HL-60/S4 treated with phorbol 12-myristate 13-acetate at 8.2 ng/mL for 4 days and 3 days (cell line): ENCODE results near the gene GPR84.

Experiments
- in situ Hi-C: fragments of 300-500 bp; cut with MboI; formaldehyde crosslinking; loops from 2 replicates; pipeline ENCODE4 v1.15.0; 2022; ENCODE audit warnings: low sequenced_read_pairs

The GPR84 gene

DNA sequence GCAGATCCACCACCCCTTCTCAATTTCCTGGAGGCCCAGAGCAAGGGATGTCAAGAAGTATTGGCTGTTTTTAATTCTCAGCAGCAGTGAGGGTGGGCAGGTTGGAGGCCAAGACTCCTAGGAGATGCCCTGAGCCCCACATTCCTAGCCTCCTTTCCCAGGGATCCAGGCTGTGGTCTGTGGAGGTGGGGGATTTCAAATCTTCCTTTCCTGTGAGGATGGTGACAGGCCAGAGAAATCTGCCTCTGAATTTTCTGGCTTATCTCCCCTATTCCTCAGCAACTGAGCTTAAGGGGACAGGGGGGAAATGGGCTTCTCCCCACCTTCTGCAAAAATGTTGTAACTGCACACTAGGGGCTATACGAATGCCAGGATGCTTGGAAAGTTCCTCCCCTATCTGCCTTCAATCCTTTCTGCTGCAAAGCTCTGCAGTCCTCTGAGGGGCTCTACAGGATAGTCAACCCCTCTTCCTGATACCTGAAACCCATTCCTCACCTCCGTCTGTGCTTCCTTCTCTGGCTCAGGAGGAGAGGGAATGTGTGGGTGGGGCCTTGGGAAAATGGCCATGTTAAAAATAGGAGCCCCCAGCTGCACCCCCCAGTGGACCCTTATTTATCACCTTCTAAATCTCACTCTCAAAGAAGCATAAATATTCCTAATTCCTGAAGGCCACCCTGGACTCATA is 6.6 kb downstream of the GPR84 start:
- in situ Hi-C loops = loop anchor here (25.0 kb wide), 1 partner anchor 370 kb away; the partner anchor contains the start of gene HOXC10

DNA sequence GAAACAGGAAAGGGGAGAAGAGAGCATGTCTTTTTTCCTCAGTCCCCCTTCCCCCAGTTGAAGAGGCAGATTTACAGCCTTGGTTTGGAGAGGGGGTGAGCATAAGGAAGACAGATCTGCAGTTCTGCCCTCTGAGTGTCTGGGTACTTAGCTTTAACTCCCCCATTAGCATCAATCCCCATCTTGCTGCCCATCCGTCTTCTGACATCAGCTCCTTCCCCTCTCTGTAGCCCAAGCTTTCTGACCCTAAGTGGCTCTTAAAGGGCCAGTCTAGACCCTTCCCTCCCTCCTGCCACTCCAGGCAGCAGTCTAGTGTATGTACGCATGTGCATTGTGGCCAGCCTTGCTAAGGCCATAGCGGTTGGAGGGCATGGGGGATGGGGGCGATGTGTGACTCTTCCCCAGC is 7.3 kb downstream of the GPR84 start:
- in situ Hi-C loops = loop anchor here (25.0 kb wide), 1 partner anchor 370 kb away; the partner anchor contains the start of gene HOXC10

- in situ Hi-C loops = loop anchor here (25.0 kb wide), 1 partner anchor 369 kb away; the partner anchor contains the start of gene HOXC10
Measured at GRCh38 chr12:54356228-54356627, 8.1 kb downstream of the GPR84 start.

GRCh38 chr12:54355104-54355815 is 9.0 kb downstream of the GPR84 start:
- in situ Hi-C loops = loop anchor here (25.0 kb wide), 1 partner anchor 368 kb away; the partner anchor contains the start of gene HOXC10

DNA sequence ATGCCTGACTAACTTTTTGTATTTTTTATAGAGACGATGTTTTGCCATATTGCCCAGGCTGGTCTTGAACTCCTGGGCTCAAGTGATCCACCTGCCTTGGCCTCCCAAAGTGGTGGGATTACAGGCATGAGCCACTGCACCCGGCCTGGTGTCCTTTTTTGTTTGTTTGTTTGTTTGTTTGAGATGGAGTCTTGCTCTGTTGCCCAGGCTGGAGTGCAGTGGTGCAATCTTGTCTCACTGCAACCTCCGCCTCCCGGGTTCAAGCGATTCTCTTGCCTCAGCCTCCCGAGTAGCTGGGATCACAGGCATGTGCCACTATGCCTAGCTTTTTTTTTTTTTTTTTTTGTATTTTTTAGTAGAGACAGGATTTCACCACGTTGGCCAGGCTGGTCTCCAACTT is 10.0 kb downstream of the GPR84 start:
- in situ Hi-C loops = loop anchor here (25.0 kb wide), 1 partner anchor 367 kb away; the partner anchor contains the start of gene HOXC10

DNA sequence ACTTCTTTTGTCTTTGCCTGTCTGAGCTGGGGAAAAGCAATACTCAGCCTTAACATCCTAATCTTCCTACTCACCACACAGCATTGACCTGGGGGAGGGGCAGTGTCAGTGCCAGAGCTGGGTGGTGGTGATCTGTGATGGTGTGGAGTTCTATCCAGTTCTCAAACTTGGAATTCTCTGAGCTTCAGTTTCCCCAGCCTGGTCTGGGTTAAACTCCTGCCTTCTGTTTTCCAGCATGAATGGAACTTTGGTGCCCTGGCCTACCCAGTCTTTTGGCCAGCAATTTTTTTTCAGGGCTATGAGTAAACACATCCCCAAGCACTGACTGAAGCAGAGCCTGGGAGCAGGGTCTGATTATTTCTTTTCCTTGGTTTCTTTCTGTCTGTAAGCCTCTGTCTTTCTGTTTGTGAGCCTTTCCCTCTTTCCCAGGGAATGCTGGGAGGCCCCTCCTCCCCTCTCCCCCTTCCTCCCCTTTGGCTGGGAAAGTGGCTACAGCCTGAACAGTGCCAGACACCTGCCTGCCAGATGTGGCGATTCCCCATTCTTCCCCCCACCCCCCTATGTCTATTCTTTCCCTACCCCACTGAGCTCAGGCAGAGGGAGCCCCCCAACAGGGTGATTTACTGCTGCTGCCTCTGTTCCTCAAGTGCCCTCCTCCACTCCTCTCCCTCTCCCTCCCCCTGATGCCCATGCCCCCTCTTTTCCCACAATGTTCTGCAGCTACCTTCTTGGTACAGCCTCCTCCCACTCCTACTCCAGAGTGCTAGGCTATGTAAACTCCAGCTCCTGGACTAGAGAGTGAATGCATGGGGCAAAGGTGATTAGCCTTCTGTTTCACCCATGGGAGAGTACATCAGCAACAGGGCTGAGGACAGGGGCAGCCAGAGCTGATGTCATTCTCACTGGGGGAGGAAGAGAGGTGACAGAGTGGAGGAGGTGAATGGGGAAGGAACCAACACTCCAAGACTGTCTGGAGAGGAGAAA is 11.1 kb downstream of the GPR84 start:
- in situ Hi-C loops = loop anchor here (25.0 kb wide), 1 partner anchor 366 kb away; the partner anchor contains the start of gene HOXC10

DNA sequence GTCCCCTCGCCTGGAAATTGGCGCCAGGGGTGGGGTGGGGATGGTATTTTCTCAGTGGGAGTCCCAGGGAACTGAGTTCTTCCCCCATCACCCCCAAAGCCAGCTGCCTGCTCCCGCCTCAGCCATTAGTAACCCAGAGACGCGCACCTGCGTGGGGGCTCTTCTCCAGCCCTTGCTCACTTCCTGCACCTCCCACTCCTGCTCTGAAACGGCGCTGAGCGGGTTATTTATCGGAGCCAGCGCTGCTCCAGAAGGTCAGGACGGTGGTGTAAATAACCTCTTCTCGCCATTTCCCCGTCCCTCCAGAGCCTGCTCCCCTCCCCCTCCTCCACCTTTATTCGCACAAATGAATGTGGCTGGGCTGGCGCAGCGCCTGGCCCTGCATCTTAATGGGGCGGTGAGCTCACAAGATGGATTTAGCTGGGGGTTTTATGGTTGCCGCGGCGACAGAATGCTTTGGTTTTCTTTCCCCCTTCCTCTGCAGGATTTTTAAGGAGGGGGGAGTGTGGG is 12.2 kb downstream of the GPR84 start:
- in situ Hi-C loops = loop anchor here (25.0 kb wide), 1 partner anchor 365 kb away; the partner anchor contains the start of gene HOXC10

DNA sequence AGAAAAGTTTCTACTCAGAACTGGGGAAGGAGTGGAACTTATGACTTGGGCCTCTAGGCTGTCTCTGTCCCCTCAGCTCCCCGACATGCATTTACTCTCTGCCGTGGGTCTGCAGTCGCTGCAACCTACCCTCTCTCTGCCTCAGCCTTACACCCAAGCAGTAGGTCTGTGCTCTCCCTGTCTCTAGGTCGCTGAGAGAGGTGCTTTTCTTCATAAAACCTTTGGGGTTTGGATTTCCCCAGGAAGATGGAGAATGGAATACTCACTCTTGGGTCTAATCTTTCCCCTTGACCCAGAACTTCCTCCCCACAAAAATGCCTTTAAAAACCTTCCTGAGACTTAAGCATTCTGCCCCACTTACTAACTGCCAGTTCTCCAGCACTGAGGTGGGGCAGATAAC is 12.9 kb downstream of the GPR84 start:
- in situ Hi-C loops = loop anchor here (25.0 kb wide), 1 partner anchor 364 kb away; the partner anchor contains the start of gene HOXC10

DNA sequence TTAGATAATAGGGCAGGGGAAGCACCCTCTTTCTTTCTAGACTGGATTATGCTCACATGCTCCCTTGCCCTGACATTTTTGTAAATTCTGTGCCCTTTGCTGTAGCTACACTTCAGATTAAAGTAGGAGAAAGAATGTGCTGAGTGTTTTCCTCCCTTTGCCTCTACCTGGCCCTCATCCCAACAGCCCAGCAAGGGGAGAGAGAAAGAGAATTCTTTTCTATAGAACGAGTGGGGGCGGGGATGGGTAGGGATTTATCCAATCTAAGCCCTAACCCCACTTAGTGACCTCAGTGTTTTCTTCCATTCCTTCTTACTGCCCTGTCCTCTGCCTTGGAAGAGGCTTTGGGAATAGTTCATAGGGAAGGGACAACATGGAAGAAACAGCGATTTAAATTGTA is 13.5 kb downstream of the GPR84 start:
- in situ Hi-C loops = loop anchor here (25.0 kb wide), 1 partner anchor 363 kb away; the partner anchor contains the start of gene HOXC10

DNA sequence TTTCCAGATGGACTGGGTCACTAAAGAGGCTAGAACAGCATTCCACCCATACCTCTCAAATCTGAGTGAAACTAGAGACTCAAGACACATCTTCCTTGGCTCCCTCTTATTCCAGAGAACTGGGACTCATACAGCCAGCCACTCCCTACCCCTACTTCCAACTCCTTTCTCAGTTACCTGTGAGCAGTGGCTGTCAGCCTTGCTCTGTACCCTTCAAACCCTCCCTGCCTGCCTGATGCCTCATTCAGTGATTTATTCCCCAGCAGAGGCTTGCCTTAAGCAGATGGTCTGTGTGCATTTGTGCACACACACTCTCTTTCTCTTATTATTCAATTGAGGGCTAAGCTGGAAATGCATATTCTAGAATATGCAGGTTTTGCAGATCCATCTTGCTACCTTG is 14.6 kb downstream of the GPR84 start:
- in situ Hi-C loops = loop anchor here (25.0 kb wide), 1 partner anchor 362 kb away; the partner anchor contains the start of gene HOXC10

GRCh38 chr12:54349036-54349435 is 15.2 kb downstream of the GPR84 start:
- in situ Hi-C loops = no loop called here

- in situ Hi-C loops = no loop called here
Measured at GRCh38 chr12:54341378-54342300, 22.6 kb downstream of the GPR84 start.

DNA sequence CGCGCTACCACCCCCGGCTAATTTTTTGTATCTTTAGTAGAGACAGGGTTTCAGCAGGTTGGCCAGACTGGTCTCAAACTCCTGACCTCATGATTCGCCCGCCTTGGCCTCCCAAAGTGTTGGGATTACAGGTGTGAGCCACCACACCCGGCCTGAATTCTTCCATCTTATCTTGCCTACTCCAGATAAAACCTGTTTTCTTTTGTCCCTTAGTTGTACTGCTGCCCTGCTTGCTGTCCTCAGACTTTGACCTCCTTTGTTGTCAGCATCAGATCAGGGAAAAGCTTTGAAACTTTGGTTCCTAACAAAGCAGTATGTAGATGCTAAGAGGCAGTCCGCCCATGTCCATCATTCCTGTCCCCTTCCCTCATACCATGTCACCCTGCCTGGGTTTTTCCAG is 23.4 kb downstream of the GPR84 start:
- in situ Hi-C loops = no loop called here

- in situ Hi-C loops = no loop called here
Measured at GRCh38 chr12:54338698-54339296, 25.5 kb downstream of the GPR84 start.

DNA sequence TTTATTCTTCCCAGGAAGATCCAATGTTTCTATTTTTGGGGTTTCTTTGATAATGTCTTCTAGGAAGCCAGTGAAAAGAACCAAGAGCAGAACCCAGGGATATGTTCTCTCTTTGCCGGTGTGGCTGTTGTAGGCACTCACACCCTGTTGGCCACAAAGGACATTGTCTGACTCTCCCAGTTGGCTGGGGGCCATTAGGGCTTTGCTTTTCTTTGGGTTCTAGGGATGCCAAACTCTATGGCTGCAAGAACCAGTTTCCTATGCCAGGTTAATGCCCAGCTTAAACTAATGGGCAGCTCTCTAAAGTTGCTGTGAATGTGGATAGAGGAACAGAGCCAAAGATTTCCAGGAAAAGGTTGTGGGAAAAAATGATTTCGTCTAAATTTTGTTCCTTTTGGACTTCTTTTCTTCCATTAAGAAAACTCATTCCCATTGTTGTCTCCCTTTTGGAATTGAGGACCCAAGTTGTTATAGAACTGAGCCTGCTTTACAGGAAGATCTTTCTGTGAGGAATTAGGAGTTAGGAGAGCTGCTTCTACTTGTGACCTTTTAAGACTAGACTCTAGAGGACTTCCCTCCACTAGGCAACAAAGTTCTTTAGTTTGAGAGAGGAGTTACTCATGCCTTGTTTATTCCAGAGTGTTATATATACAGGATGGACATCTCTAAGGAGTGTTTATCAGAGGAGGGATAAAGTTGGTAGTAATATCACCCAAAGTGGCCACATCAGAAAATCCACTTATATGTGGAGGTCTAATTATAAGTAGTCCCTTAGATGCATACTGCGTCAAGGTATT is 26.2 kb downstream of the GPR84 start:
- in situ Hi-C loops = no loop called here

GRCh38 chr12:54337280-54337842 is 26.9 kb downstream of the GPR84 start:
- in situ Hi-C loops = no loop called here

DNA sequence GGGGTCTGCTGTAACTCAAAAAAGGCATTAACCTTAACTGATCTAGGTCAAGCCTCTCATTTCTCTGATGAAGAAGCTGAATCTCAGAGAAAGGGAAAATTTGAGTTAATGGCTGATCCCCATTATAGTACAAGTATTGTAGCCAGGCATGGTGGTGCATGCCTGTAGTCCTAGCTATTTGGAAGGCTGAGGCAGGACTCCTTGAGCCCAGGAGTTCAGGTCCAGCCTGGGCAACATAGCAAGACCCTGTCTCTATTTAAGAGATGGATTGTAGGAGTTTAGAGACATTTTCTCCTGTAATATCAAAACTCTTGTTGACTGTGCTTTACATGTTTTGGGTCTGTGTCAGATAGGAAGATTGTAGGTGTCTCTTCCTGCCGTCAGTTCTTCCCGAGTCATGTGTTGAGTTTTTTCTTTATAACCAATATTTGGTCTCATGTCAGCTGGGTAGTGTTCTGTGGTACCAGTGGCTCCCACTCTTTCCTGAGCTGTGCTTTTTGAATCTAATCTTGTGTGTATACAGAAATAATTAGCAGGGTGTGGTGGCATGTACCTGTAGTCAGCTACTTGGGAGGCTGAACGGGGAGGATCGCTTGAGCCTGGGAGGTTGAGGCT is 30.8 kb downstream of the GPR84 start:
- in situ Hi-C loops = no loop called here
